B cell (primary cell): ENCODE results near the gene ATP6V1G2. TPM values are rescaled to one million over a fixed set of nuclear protein-coding genes. Genes with fewer than 3 reads are reported as not detected.

Experiments
- ATAC-seq: fragments of 200-7000 bp; cut with Tn5 transposase; one replicate; pipeline ENCODE4 v1.10.0; 2021; ENCODE audit warnings: low read depth, mild to moderate bottlenecking, moderate number of reproducible peaks, moderate library complexity
- CTCF ChIA-PET: fragments of 350-600 bp; sonication (Branson Sonifier 250); formaldehyde crosslinking; loops from one replicate; lab custom pipeline; 2021; ENCODE audit warnings: antibody characterized with exemption, inconsistent platforms; lab: Charles Lee
- POLR2A ChIA-PET: fragments of 350-600 bp; sonication (Branson Sonifier 250); formaldehyde crosslinking; loops from one replicate; lab custom pipeline; 2021; ENCODE audit warnings: antibody characterized with exemption; lab: Charles Lee
- DNase-seq: peaks from one replicate; pipeline ENCODE4 v3.0.0; 2013
- H2AFZ ChIP-seq: 2 replicates; pipeline ENCODE4 v1.6.1; 2012; ENCODE audit warnings: mild to moderate bottlenecking, low read depth, low read length; ENCODE audit not compliant: insufficient read depth, poor library complexity, severe bottlenecking
- H3K27ac ChIP-seq, 2 donors: 1 replicate in 1 of 2; 2 replicates in 1 of 2; pipeline ENCODE4 v1.5.1; 2012 to 2013; ENCODE audit warnings: low read length in 2 of 2, mild to moderate bottlenecking in 2 of 2, moderate library complexity in 1 of 2
- H3K27me3 ChIP-seq, 4 experiments: fragments of 200-600 bp in 1 of 4; sonication (generic) in 1 of 4; replicated peaks in 1 of 4; 1 replicate in 2 of 4; 2 replicates in 2 of 4; pipeline versions ENCODE4 v1.6.1 to v1.7.0; 2013 to 2016; ENCODE audit warnings: low read length in 3 of 4, mild to moderate bottlenecking in 2 of 4, mixed read lengths in 1 of 4, moderate library complexity in 1 of 4; ENCODE audit not compliant: insufficient read depth in 4 of 4, control insufficient read depth in 3 of 4; ENCODE audit errors: control extremely low read depth in 1 of 4
- H3K36me3 ChIP-seq, 2 experiments: replicated peaks in 1 of 2; 1 replicate in 1 of 2; 2 replicates in 1 of 2; pipeline versions ENCODE4 v1.6.1 to v1.7.1; 2013; ENCODE audit warnings: low read length in 1 of 2; ENCODE audit not compliant: insufficient read depth in 2 of 2, control insufficient read depth in 1 of 2; ENCODE audit errors: control extremely low read depth in 1 of 2, extremely low read depth in 1 of 2
- H3K4me1 ChIP-seq, 2 donors: fragments of 200-600 bp in 1 of 2; sonication (generic) in 1 of 2; 1 replicate in 1 of 2; 2 replicates in 1 of 2; pipeline versions ENCODE4 v1.5.1 to v1.6.1; 2013 to 2017; ENCODE audit warnings: low read length in 2 of 2; ENCODE audit not compliant: control insufficient read depth in 2 of 2, insufficient read depth in 2 of 2
- H3K4me2 ChIP-seq: replicated peaks from 2 replicates; pipeline ENCODE3; 2012; ENCODE audit warnings: mild to moderate bottlenecking, low read depth, low read length; ENCODE audit not compliant: poor library complexity, severe bottlenecking
- H3K4me3 ChIP-seq, 5 experiments: fragments of 200-600 bp in 1 of 5; sonication (generic) in 1 of 5; 1 replicate in 3 of 5; 2 replicates in 2 of 5; pipeline versions ENCODE4 v1.5.1 to v1.7.0; 2011 to 2016; ENCODE audit warnings: low read length in 4 of 5, mild to moderate bottlenecking in 4 of 5, low read depth in 2 of 5, control low read depth in 1 of 5, moderate library complexity in 1 of 5; ENCODE audit not compliant: insufficient read depth in 1 of 5; ENCODE audit errors: control extremely low read depth in 1 of 5, extremely low read depth in 1 of 5
- H3K79me2 ChIP-seq: fragments of 200-600 bp; sonication (generic); one replicate; pipeline ENCODE4 v1.6.0; 2016; ENCODE audit warnings: low read length; ENCODE audit not compliant: control insufficient read depth, insufficient read depth
- H3K9ac ChIP-seq: fragments of 200-600 bp; sonication (generic); 2 replicates; pipeline ENCODE4 v1.6.1; 2017; ENCODE audit warnings: mild to moderate bottlenecking, low read length, moderate library complexity
- H3K9me3 ChIP-seq, 3 donors: one replicate each; pipeline versions ENCODE4 v1.6.1 to v1.7.1; 2013; ENCODE audit warnings: low read length in 2 of 3; ENCODE audit not compliant: control insufficient read depth in 2 of 3, insufficient read depth in 1 of 3; ENCODE audit errors: control extremely low read depth in 1 of 3
- H4K20me1 ChIP-seq: 2 replicates; pipeline ENCODE4 v1.6.0; 2012; ENCODE audit warnings: mild to moderate bottlenecking, low read length; ENCODE audit not compliant: insufficient read depth, control insufficient read depth, poor library complexity, severe bottlenecking
- H3K27ac Mint-ChIP-seq: one replicate; pipeline ENCODE4 v1.8.0; 2021; ENCODE audit warnings: mixed read lengths
- H3K27me3 Mint-ChIP-seq: one replicate; pipeline ENCODE4 v1.8.0; 2021; ENCODE audit warnings: mixed read lengths
- H3K4me1 Mint-ChIP-seq: one replicate; pipeline ENCODE4 v1.8.0; 2021; ENCODE audit warnings: mixed read lengths
- H3K4me3 Mint-ChIP-seq: one replicate; pipeline ENCODE4 v1.8.0; 2021; ENCODE audit warnings: mixed read lengths
- H3K9me3 Mint-ChIP-seq: one replicate; pipeline ENCODE4 v1.8.0; 2022; ENCODE audit warnings: mixed read lengths; ENCODE audit not compliant: insufficient read depth
- CTCF ChIP-seq: fragments of 200-600 bp; IDR thresholded peaks from one replicate; pipeline ENCODE4 v1.8.0; 2022; ENCODE audit warnings: antibody characterized with exemption, mild to moderate bottlenecking
- EZH2 ChIP-seq: IDR thresholded peaks from 2 replicates; pipeline ENCODE4 v1.6.1; 2012; ENCODE audit warnings: borderline replicate concordance, low read depth, mild to moderate bottlenecking, moderate library complexity, low read length; ENCODE audit not compliant: insufficient read depth, poor library complexity, severe bottlenecking
- WGBS: methylation state at CpG from one replicate; pipeline ENCODE4 v1.1.5; 2013; ENCODE audit warnings: missing lambda C conversion rate; ENCODE audit not compliant: insufficient coverage; 5-methylcytosine and 5-hydroxymethylcytosine counted together
- intact Hi-C: fragments of 100-400 bp; cut with micrococcal nuclease; formaldehyde crosslinking; loops from one replicate; pipeline ENCODE4 v1.10.0; 2022
- polyA plus RNA-seq: library from polyadenylated mRNA; depleted of rRNA; stranded (reverse); fragments of >200 nt; gene quantifications from 2 replicates; pipeline ENCODE4 v1.2.3, GENCODE V29; 2012
- total RNA-seq, 2 donors: library from RNA; stranded (reverse); fragments of 120-200 nt in 1 of 2; gene quantifications; 1 replicate in 1 of 2; 2 replicates in 1 of 2; pipeline versions ENCODE4 v1.2.3 to v1.2.4, GENCODE V29; 2013 to 2022

The ATP6V1G2 gene
- total and polyA plus RNA-seq, 2 donors (not counting 1 experiment from before 2014, with no cell fraction given), result 3.3 to 4.5 TPM

DNA sequence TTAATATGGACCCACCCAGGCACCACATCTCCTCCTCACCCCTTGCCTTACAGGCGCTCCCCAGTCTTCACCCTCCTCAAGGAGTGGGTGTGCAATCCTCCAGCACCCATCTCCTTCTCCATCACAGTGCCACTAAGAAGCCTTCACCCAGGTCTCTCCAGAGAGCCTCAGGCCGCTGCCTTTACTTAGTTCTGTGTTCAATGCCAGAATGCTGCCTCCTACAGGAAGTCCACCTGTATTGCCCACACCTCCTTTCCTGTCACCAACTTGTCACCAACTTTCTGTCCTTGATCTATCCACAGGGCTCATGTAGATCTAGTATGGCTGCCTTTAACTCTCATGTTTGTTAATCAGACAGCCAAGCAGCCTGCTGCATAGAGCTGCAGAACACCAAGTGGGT lies 39.1 kb upstream of the ATP6V1G2 start:
- no peaks in the 10 kb centered on the region for H3K27me3 ChIP-seq
- H3K9ac ChIP-seq, result peak overlapping the region; percentile 59
- peaks cover 73 to 79% of the 10 kb centered on the region in 2 donors for H3K4me1 ChIP-seq
- POLR2A ChIA-PET, result interaction anchor here (0.6 to 42.6 kb wide), 3 partner anchors 1 to 1038 kb away, joined by 3 to 1450 read pairs (median 1450); partner anchors contain the start of genes ATP6V1G2, LST1, LTA and LTB
- Mint-ChIP-seq H3K4me1 (peaks cover 77% of the 10 kb centered on the region), H3K27me3 (no peaks in the 10 kb centered on the region), H3K4me3 (peak overlapping the region; percentile 82), H3K9me3 (no peaks in the 10 kb centered on the region), H3K27ac (peak overlapping the region; percentile 97)
- CTCF ChIA-PET, result interaction anchor here (1.3 to 35.3 kb wide), 4 partner anchors 4 to 44 kb away, joined by 3 to 2241 read pairs (median 1108); partner anchors contain the start of genes ATP6V1G2, DDX39B, LST1 and LTA
- no peaks in the 10 kb centered on the region for H3K9me3 ChIP-seq
- peaks cover 13% of the 10 kb centered on the region for H4K20me1 ChIP-seq
- WGBS, result 50% methylated on average over 2 of the region's 2 CpGs
- ATAC-seq (no peak), DNase-seq (peak; percentile 54)
- TF ChIP-seq EZH2 (no peak), CTCF (peak; percentile 35)
- peak overlapping the region; percentile 87 to 95 for H3K27ac ChIP-seq
- no peak overlapping the region for H2AFZ ChIP-seq
- H3K79me2 ChIP-seq, result peaks cover 71% of the 10 kb centered on the region
- peaks cover 0 to 13% of the 10 kb centered on the region in 2 experiments for H3K36me3 ChIP-seq
- intact Hi-C loops, result no loop called here
- peak overlapping the region; percentile 72 for H3K4me2 ChIP-seq
- peak overlapping the region in 2 of 5 experiments; percentile 63 to 86 for H3K4me3 ChIP-seq

GRCh38 chr6:31582230-31582643 lies 35.8 kb upstream of the ATP6V1G2 start, which contains the start of gene LTB:
Gene LTB, minus strand, starts transcription at chr6:31582424. Its CDS starts 7 bp downstream, at chr6:31582417.
- H4K20me1 ChIP-seq, result peaks cover 22% of the 10 kb centered on the region
- peak within 1 kb of the TSS; percentile 83 to 100 (median 96) for H3K4me3 ChIP-seq
- WGBS, result 0% methylated on average over 1 of the region's 3 CpGs
- intact Hi-C loops, result loop anchor here (1.0 kb wide), 1 partner anchor 11 kb away; the partner anchor contains the start of gene NCR3
- peak within 1 kb of the TSS; percentile 97 for H3K9ac ChIP-seq
- TF ChIP-seq CTCF, result no peak
- no peak for TF ChIP-seq EZH2
- no peaks in the 10 kb centered on the region for H3K27me3 Mint-ChIP-seq
- no peaks in the 10 kb centered on the region for H3K27me3 ChIP-seq
- H2AFZ ChIP-seq, result peak within 1 kb of the TSS; percentile 55
- H3K36me3 ChIP-seq, result peaks cover 0 to 33% of the 10 kb centered on the region in 2 experiments
- H3K4me1 ChIP-seq, result peaks cover 76 to 83% of the 10 kb centered on the region in 2 donors
- H3K79me2 ChIP-seq, result peaks cover 66% of the 10 kb centered on the region
- ChIA-PET CTCF (interaction anchor here (0.7 to 35.3 kb wide), 8 partner anchors 8 to 248 kb away, joined by 3 to 2241 read pairs (median 6); partner anchors contain the start of genes ATP6V1G2, DDX39B, LST1 and LTA), POLR2A (interaction anchor here (1.0 to 42.6 kb wide), 5 partner anchors 3 to 70 kb away, joined by 3 to 1450 read pairs (median 34); partner anchors contain the start of genes ATP6V1G2, BAG6, DDX39B and LST1)
- H3K4me1 Mint-ChIP-seq, result peaks cover 82% of the 10 kb centered on the region
- DNase-seq (peak; percentile 80), ATAC-seq (peak; percentile 60)
- H3K9me3 ChIP-seq, result no peaks in the 10 kb centered on the region
- H3K9me3 Mint-ChIP-seq, result no peaks in the 10 kb centered on the region
- H3K4me3 Mint-ChIP-seq, result peak within 1 kb of the TSS; percentile 98
- H3K27ac ChIP-seq, result peak within 1 kb of the TSS; percentile 95 to 97
- H3K4me2 ChIP-seq, result peak within 1 kb of the TSS; percentile 88
- H3K27ac Mint-ChIP-seq, result peak within 1 kb of the TSS; percentile 99
